GM20000 (cell line): Measurements from ENCODE around the gene CCDC85C.
A peak's percentile ranks its signal among the peaks of the same experiment; 100 is the strongest.

ENCODE experiments used
- DNase-seq: peaks from one replicate; pipeline ENCODE4 v3.0.0; 2012; ENCODE audit warnings: low spot score
- TF ChIP-seq, protein P1 (sequence below): IDR thresholded peaks from 2 replicates; pipeline ENCODE4 v1.5.1; 2012; ENCODE audit warnings: mild to moderate bottlenecking, control low read depth; ENCODE audit errors: extremely low read depth, missing control alignments

Gene CCDC85C

GRCh38 chr14:99507860-99508640 is 96.0 kb downstream of the CCDC85C start:
- TF ChIP-seq, protein P1, sequence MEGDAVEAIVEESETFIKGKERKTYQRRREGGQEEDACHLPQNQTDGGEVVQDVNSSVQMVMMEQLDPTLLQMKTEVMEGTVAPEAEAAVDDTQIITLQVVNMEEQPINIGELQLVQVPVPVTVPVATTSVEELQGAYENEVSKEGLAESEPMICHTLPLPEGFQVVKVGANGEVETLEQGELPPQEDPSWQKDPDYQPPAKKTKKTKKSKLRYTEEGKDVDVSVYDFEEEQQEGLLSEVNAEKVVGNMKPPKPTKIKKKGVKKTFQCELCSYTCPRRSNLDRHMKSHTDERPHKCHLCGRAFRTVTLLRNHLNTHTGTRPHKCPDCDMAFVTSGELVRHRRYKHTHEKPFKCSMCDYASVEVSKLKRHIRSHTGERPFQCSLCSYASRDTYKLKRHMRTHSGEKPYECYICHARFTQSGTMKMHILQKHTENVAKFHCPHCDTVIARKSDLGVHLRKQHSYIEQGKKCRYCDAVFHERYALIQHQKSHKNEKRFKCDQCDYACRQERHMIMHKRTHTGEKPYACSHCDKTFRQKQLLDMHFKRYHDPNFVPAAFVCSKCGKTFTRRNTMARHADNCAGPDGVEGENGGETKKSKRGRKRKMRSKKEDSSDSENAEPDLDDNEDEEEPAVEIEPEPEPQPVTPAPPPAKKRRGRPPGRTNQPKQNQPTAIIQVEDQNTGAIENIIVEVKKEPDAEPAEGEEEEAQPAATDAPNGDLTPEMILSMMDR = no peak
- peak; percentile 9 for DNase-seq

GRCh38 chr14:99506276-99506675 is 97.7 kb downstream of the CCDC85C start:
- TF ChIP-seq, protein P1 = no peak
- peak; percentile 11 for DNase-seq

- TF ChIP-seq, protein P1 = no peak
- peak; percentile 5 for DNase-seq
Observed at GRCh38 chr14:99505089-99505488, 98.9 kb downstream of the CCDC85C start.

- TF ChIP-seq, protein P1 = no peak
- no peak for DNase-seq
Observed at GRCh38 chr14:99503848-99504453, 100.1 kb downstream of the CCDC85C start.

- DNase-seq = no peak
- TF ChIP-seq, protein P1 = no peak
Observed at GRCh38 chr14:99502989-99503421, 101.0 kb downstream of the CCDC85C start.

DNA sequence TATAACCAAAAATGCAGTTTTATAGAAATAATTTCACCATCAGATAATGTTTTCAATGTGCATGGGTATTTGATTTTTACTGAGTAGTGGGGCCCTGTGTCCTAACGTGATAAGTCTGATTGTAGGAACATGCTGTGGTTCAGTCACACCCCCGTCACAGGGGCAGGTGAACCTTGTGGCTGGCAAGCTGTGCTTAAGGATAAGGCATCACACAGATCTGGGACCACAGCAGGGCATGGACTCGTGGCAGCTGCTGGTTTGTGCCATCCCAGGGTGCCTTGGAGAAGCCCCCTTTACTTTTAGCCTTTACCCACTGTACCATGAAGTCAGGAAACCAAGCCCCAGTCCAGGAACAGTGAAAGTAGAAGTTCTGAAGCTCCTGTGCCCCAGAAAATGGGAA is 106.1 kb downstream of the CCDC85C start:
- TF ChIP-seq, protein P1 = no peak
- no peak for DNase-seq

DNA sequence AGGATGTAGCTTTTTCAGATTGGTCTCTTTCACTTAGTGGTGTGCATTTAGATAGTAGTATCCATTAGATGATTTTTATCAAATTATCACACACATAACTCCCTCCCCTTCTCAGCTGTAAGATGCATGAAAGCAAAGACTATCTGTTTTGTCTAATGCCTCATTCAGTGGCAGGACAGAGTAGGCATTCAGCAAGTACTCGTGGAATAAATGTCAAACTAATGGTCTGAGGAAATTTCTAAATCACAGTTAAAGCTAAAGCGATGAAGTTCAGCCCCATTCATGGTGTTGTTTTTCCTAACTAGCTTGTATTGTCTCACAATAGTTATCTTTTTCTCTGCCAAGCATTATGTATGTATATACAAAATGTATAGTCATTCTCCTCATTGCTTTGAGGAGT is 106.7 kb downstream of the CCDC85C start:
- TF ChIP-seq, protein P1 = no peak
- no peak for DNase-seq
